ENCODE data around the gene TBCCD1. TPM values are rescaled to one million over a fixed set of nuclear protein-coding genes. Genes with fewer than 3 reads are reported as not detected.

Gene TBCCD1
- total RNA-seq, 4 donors from 2014 or later, result 3.8 to 31.7 (median 15.1) TPM

GRCh38 chr3:186513386-186513785, 53.8 kb downstream of the TBCCD1 start:
- intact Hi-C loops (cut with DNase I; ENCODE audit: low total_unique reads), result no loop called here
- Histone ChIP-seq H3K27ac (no peak overlapping the region), H3K9me3 (no peaks in the 10 kb centered on the region), H3K4me3 (no peak overlapping the region), H3K4me1 (peaks cover 0 to 6% of the 10 kb centered on the region in 2 donors), H3K36me3 (no peaks in the 10 kb centered on the region), H3K27me3 (no peaks in the 10 kb centered on the region)
- no peak for DNase-seq
- TF ChIP-seq, protein P1, sequence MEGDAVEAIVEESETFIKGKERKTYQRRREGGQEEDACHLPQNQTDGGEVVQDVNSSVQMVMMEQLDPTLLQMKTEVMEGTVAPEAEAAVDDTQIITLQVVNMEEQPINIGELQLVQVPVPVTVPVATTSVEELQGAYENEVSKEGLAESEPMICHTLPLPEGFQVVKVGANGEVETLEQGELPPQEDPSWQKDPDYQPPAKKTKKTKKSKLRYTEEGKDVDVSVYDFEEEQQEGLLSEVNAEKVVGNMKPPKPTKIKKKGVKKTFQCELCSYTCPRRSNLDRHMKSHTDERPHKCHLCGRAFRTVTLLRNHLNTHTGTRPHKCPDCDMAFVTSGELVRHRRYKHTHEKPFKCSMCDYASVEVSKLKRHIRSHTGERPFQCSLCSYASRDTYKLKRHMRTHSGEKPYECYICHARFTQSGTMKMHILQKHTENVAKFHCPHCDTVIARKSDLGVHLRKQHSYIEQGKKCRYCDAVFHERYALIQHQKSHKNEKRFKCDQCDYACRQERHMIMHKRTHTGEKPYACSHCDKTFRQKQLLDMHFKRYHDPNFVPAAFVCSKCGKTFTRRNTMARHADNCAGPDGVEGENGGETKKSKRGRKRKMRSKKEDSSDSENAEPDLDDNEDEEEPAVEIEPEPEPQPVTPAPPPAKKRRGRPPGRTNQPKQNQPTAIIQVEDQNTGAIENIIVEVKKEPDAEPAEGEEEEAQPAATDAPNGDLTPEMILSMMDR (IDR thresholded peaks at IDR 0.05), result no peak
- TF ChIP-seq POLR2A (IDR thresholded peaks at IDR 0.05), result no peak

DNA sequence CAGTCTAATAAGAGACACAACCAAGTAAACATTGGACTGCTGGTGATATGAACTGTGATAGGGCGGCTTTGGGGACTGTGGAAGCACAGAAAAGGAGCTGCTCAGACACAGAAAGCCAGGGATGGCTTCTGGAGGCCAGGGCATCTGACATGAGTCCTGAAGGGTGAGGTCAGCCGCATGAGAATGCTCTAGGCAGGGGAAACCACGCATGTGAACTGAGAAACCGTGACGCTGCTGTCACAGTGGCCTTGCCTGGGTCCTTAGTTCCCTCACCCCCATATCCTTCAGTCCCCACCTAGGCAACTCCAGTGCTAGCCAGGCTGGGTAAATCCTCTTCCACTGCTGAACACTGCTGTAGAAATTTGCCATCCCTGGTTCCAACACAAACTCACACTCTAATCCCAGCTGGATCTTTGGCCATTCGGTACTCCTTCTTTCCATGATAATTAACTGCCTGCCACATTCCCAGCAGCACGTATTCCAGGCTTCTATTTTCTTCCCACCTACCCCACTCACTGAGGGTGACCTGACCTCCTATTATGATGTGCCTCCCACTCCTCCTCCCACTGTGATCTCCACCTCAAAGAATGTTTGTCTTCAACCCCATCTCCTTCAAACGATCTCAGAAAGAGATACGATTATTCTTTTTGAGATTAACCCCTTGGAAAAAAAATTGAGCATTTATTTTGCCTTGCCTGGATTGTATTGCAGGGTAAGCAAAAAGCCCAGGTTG, 54.4 kb downstream of the TBCCD1 start:
- no peak for DNase-seq
- no peaks in the 10 kb centered on the region for H3K36me3 ChIP-seq
- no peak overlapping the region for H3K4me3 ChIP-seq
- no peaks in the 10 kb centered on the region for H3K27me3 ChIP-seq
- no peak for TF ChIP-seq POLR2A (IDR thresholded peaks at IDR 0.05)
- TF ChIP-seq, protein P1 (IDR thresholded peaks at IDR 0.05), result no peak
- H3K4me1 ChIP-seq, result peaks cover 0 to 6% of the 10 kb centered on the region in 2 donors
- intact Hi-C loops (cut with DNase I; ENCODE audit: low total_unique reads), result no loop called here
- H3K27ac ChIP-seq, result no peak overlapping the region
- H3K9me3 ChIP-seq, result no peaks in the 10 kb centered on the region

DNA sequence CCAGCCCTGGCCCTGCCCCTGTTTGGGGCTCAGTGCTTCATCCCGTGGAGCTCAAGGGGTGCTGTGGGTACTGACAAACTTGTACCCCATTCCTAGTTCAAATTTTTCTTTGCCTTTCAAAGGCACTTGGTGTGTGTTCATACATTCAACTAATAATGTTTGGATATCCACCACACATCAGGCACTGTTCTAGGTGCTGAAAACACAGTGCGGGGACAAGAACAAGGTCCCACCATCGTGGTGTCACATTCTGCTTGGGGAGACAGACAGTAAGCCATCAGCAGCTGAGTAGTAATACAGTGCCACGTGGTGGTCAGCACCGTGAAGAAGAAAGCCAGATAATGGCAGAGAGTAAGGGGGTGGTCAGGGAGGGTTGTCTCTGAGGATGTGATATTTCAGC, 55.4 kb downstream of the TBCCD1 start:
- no peak overlapping the region for H3K27ac ChIP-seq
- no peak overlapping the region for H3K4me3 ChIP-seq
- peaks cover 0 to 6% of the 10 kb centered on the region in 2 donors for H3K4me1 ChIP-seq
- intact Hi-C loops (cut with DNase I; ENCODE audit: low total_unique reads), result no loop called here
- no peak for TF ChIP-seq POLR2A (IDR thresholded peaks at IDR 0.05)
- TF ChIP-seq, protein P1 (IDR thresholded peaks at IDR 0.05), result no peak
- no peaks in the 10 kb centered on the region for H3K9me3 ChIP-seq
- no peaks in the 10 kb centered on the region for H3K36me3 ChIP-seq
- no peak for DNase-seq
- H3K27me3 ChIP-seq, result no peaks in the 10 kb centered on the region

DNA sequence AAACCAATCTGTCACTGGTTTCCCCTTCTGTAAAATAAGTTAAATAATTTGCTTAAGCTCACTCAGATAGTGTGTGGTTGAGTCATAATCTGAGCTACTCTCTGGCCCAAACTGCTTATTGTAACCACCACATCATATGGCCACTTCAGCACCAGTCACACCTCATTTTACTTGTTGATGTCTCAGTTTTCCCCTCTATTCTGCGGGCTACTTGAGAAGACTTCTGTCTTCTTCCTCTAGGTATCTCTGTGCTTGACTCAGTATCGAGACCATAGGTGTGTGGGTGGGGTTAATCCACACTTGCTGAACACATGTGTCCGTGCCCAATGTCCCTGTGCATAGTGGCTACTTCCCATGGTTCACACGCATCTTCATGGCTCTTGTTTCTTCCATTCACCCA, 55.9 kb downstream of the TBCCD1 start:
- TF ChIP-seq POLR2A (IDR thresholded peaks at IDR 0.05), result no peak
- TF ChIP-seq, protein P1 (IDR thresholded peaks at IDR 0.05), result no peak
- no peak overlapping the region for H3K27ac ChIP-seq
- H3K9me3 ChIP-seq, result no peaks in the 10 kb centered on the region
- peaks cover 0 to 6% of the 10 kb centered on the region in 2 donors for H3K4me1 ChIP-seq
- no peak for DNase-seq
- no peaks in the 10 kb centered on the region for H3K36me3 ChIP-seq
- no peak overlapping the region for H3K4me3 ChIP-seq
- intact Hi-C loops (cut with DNase I; ENCODE audit: low total_unique reads), result no loop called here
- H3K27me3 ChIP-seq, result no peaks in the 10 kb centered on the region

GRCh38 chr3:186510374-186511079, 56.6 kb downstream of the TBCCD1 start:
- Histone ChIP-seq H3K4me3 (no peak overlapping the region), H3K36me3 (no peaks in the 10 kb centered on the region), H3K9me3 (no peaks in the 10 kb centered on the region), H3K4me1 (peaks cover 0 to 6% of the 10 kb centered on the region in 2 donors), H3K27me3 (no peaks in the 10 kb centered on the region), H3K27ac (no peak overlapping the region)
- intact Hi-C loops (cut with DNase I; ENCODE audit: low total_unique reads), result no loop called here
- DNase-seq, result no peak
- no peak for TF ChIP-seq POLR2A (IDR thresholded peaks at IDR 0.05)
- TF ChIP-seq, protein P1 (IDR thresholded peaks at IDR 0.05), result no peak
